Hair follicle dermal papilla cell (primary cell): ENCODE data around the gene KCNK2. TPM values are rescaled to one million over a fixed set of nuclear protein-coding genes. Genes with fewer than 3 reads are reported as not detected.

Experiments used
- total RNA-seq: library from RNA; depleted of rRNA; stranded (reverse); fragments of >200 nt; gene quantifications from 2 replicates; pipeline ENCODE4 v1.2.3, GENCODE V29; 2012

Gene KCNK2, protein sequence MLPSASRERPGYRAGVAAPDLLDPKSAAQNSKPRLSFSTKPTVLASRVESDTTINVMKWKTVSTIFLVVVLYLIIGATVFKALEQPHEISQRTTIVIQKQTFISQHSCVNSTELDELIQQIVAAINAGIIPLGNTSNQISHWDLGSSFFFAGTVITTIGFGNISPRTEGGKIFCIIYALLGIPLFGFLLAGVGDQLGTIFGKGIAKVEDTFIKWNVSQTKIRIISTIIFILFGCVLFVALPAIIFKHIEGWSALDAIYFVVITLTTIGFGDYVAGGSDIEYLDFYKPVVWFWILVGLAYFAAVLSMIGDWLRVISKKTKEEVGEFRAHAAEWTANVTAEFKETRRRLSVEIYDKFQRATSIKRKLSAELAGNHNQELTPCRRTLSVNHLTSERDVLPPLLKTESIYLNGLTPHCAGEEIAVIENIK
- 198 and 200 TPM in 2 replicates for total RNA-seq

DNA sequence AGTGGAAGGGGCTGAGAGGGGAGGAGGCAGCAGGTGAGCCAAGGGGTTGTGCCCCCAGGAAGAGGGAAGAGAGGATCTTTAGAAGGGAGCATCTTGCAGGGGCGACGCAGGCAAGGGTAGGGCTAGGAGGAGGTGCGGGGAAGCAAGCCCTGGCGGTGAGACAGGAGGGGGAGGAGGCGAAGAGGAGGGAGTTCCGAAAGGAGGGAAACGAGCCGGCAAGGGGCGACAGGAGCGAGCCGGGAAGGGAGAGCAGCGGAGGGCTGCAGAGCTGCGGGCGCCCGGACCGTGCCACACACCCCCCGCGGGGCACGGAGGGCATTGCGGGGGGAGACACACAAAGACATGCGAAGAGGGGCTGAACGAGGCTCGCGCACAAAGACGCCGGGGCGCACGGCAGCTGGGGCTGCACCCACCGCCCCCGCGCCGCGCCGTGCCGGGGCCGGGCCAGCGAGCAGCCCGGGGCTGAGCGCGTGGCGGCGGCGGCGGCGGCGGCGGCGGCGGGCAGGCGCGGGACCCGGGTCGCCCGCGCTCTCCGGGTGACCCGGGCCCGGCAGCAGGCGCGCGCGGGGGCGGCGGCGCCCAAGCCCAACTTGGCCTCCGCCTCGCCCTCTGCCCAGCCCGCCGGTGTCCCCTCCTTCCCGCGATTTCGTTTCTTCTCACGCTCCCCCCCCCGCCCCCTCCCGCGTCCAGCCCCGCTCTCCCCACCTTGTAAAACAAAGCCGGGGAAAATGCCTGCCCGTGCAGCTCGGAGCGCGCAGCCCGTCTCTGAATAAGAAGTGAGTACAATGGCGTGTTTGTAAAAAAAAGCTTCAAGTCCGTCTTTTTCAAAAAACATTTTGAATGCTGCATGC is at the start of gene KCNK2:
TSS of gene KCNK2 (plus strand) at position 206 of the 851 bp plus-strand sequence. CDS start 649 bp downstream, outside the sequence.

